Prostate gland (tissue), 2 donors: ENCODE measurements around the gene ZNF772. TPM values are rescaled to one million over a fixed set of nuclear protein-coding genes. Genes with fewer than 3 reads are reported as not detected.
"Not testable (repeated sequence)": the region's sequence is repeated elsewhere in the genome, so short reads cannot be mapped to it uniquely, and the experiment has no call there.

ENCODE experiments used
- DNase-seq: peaks from one replicate; pipeline ENCODE4 v3.0.0-alpha.2; 2019; ENCODE audit warnings: low spot score
- H3K27ac ChIP-seq, 2 donors: fragments of 200-600 bp; sonication (generic); 2 replicates each; pipeline ENCODE4 v1.5.1; 2017 to 2019
- H3K27me3 ChIP-seq: fragments of 200-600 bp; sonication (generic); replicated peaks from 2 replicates; pipeline ENCODE4 v1.5.1; 2019; ENCODE audit not compliant: insufficient read depth
- H3K36me3 ChIP-seq, 2 donors: fragments of 200-600 bp; sonication (generic); 1 replicate in 1 of 2; 2 replicates in 1 of 2; pipeline versions ENCODE4 v1.5.1 to v1.8.1; 2017 to 2019
- H3K4me1 ChIP-seq: fragments of 200-600 bp; sonication (generic); replicated peaks from 2 replicates; pipeline ENCODE4 v1.5.1; 2019
- H3K4me3 ChIP-seq, 2 donors: fragments of 200-600 bp; sonication (generic); 2 replicates each; pipeline ENCODE4 v1.5.1; 2017 to 2019
- H3K9me3 ChIP-seq: fragments of 200-600 bp; sonication (generic); 2 replicates; pipeline ENCODE4 v1.5.1; 2017
- CTCF ChIP-seq, 4 experiments: fragments of 200-600 bp in 2 of 4; fragments of 450-650 bp in 2 of 4; sonication (generic) in 2 of 4; IDR thresholded peaks; 1 replicate in 3 of 4; 2 replicates in 1 of 4; pipeline ENCODE4 v1.5.1; 2016 to 2019; ENCODE audit warnings: antibody characterized with exemption in 4 of 4, mild to moderate bottlenecking in 2 of 4, moderate library complexity in 2 of 4
- POLR2A ChIP-seq: fragments of 450-650 bp; IDR thresholded peaks from one replicate; pipeline ENCODE4 v1.6.1; 2016; ENCODE audit warnings: antibody characterized with exemption, mild to moderate bottlenecking
- POLR2AphosphoS5 ChIP-seq: sonication (generic); formaldehyde crosslinking; IDR thresholded peaks from one replicate; pipeline ENCODE4 v1.6.1; 2017; ENCODE audit warnings: antibody characterized with exemption
- WGBS: methylation state at CpG from one replicate; pipeline ENCODE4 v1.1.5; 2018; 5-methylcytosine and 5-hydroxymethylcytosine counted together
- intact Hi-C: fragments of 100-400 bp; cut with DNase I; formaldehyde crosslinking; loops from one replicate; pipeline ENCODE4 v1.14.2; 2022
- total RNA-seq, 2 donors: library from RNA; depleted of rRNA; stranded (reverse); fragments of >200 nt; gene quantifications; one replicate each; pipeline ENCODE4 v1.1.0, GENCODE V29; 2016

ZNF772 gene
- total RNA-seq, 2 donors from 2014 or later, result 15.2 to 37.9 TPM

- 86% methylated on average over 4 of the region's 4 CpGs for WGBS
- no peak for DNase-seq
- no peak for TF ChIP-seq POLR2A
- no peak for TF ChIP-seq POLR2AphosphoS5
- no peak for TF ChIP-seq CTCF (IDR thresholded peaks at IDR 0.05)
- Histone ChIP-seq H3K27me3 (no peaks in the 10 kb centered on the region), H3K9me3 (no peaks in the 10 kb centered on the region), H3K4me1 (no peaks in the 10 kb centered on the region), H3K4me3 (no peak overlapping the region), H3K36me3 (peaks cover 10 to 25% of the 10 kb centered on the region in 2 donors), H3K27ac (no peak overlapping the region)
- intact Hi-C loops, result no loop called here
Measured at GRCh38 chr19:57506163-57506562, 28.8 kb upstream of the ZNF772 start.

GRCh38 chr19:57500400-57500799 lies 23.0 kb upstream of the ZNF772 start:
- not testable (repeated sequence) for H3K27me3 ChIP-seq

GRCh38 chr19:57499680-57500395 lies 22.5 kb upstream of the ZNF772 start, which contains the start of gene ZNF773:
Gene ZNF773, plus strand, starts transcription at chr19:57499938. Its CDS starts 143 bp downstream, at chr19:57500081.
- Histone ChIP-seq H3K4me3 (peak within 1 kb of the TSS; percentile 76 to 88), H3K27ac (peak within 1 kb of the TSS; percentile 81 to 83)
- H3K9me3 ChIP-seq, H3K36me3 ChIP-seq, intact Hi-C loops, H3K27me3 ChIP-seq, H3K4me1 ChIP-seq: not testable (repeated sequence)
- WGBS, result under 1% methylated on average over 62 of the region's 69 CpGs
- TF ChIP-seq POLR2AphosphoS5 (peak; percentile 94), POLR2A (peak; percentile 72)
- peak; percentile 94 for DNase-seq

More at GRCh38 chr19:57500400-57500799, 23.0 kb upstream of the ZNF772 start:
- H3K9me3 ChIP-seq, H3K4me1 ChIP-seq, DNase-seq, intact Hi-C loops, H3K27ac ChIP-seq, H3K36me3 ChIP-seq: not testable (repeated sequence)
- peak overlapping the region in 1 of 2 donors; percentile 88 for H3K4me3 ChIP-seq
- 0% methylated on average over 2 of the region's 4 CpGs for WGBS

- H3K9me3 ChIP-seq, H3K27ac ChIP-seq, intact Hi-C loops, DNase-seq, H3K4me3 ChIP-seq, H3K4me1 ChIP-seq, H3K36me3 ChIP-seq, H3K27me3 ChIP-seq: not testable (repeated sequence)
Measured at GRCh38 chr19:57499332-57499679, 21.9 kb upstream of the ZNF772 start.

- H3K9me3 ChIP-seq, H3K27ac ChIP-seq, DNase-seq, H3K27me3 ChIP-seq, H3K4me1 ChIP-seq, intact Hi-C loops, H3K36me3 ChIP-seq, H3K4me3 ChIP-seq: not testable (repeated sequence)
- no CpG with 5 or more reads among the region's 1 CpG for WGBS
Measured at GRCh38 chr19:57488299-57488644, 10.9 kb upstream of the ZNF772 start.

- H3K4me1 ChIP-seq, H3K27me3 ChIP-seq, intact Hi-C loops, H3K9me3 ChIP-seq, H3K36me3 ChIP-seq: not testable (repeated sequence)
- DNase-seq, result peak; percentile 95
- Histone ChIP-seq H3K4me3 (peak within 1 kb of the TSS; percentile 77 to 83), H3K27ac (peak within 1 kb of the TSS; percentile 75 to 76)
- 2% methylated on average over 27 of the region's 69 CpGs for WGBS
- TF ChIP-seq POLR2AphosphoS5 (peak; percentile 98), CTCF (IDR thresholded peaks at IDR 0.05) (peak in 2 of 4 experiments; percentile 11 to 27), POLR2A (peak; percentile 70)
Measured at GRCh38 chr19:57487477-57488298, 10.3 kb upstream of the ZNF772 start, which contains the start of gene ZNF419. Gene ZNF419, plus strand, starts transcription at chr19:57487750. Its CDS starts 201 bp downstream, at chr19:57487951.
